ENCODE data around the gene TUBB3. TPM values are rescaled to one million over a fixed set of nuclear protein-coding genes. Genes with fewer than 3 reads are reported as not detected.
A peak's percentile ranks its signal among the peaks of the same experiment; 100 is the strongest.

The TUBB3 gene
- total RNA-seq, 1 donor from 2014 or later: 459 TPM

DNA sequence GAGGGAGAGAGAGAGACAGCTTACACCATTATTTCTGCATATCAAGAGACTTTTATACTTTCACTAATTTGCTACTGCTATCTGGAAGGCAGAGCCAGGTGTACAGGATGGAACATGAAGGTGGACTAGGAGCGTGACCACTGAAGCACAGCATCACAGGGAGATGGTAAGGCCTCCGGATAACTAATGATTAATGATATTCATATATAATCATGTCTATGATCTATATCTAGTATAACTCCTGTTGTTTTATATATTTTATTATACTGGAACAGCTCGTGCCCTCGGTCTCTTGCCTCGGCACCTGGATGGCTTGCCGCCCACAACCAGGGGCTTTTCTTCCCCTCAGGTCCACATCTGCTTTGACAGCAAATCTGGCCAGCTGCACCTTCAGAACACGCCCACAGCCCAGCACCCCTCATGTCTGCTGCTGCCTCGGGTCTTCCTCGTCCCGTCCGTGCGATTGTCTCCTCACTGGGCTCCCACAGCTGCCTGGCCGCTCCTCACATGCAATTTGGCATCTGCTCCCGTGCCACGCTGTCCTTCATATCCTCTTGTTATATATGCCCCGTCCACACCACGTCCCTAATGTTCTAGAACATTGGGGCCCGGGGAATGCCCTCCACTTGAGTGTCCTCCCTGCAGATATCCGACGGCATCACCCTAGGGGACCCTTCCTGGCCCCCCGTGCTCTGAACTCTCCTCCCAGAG lies 15.2 kb downstream of the TUBB3 start:
- peaks cover 2% of the 10 kb centered on the region for H3K4me1 Mint-ChIP-seq (ENCODE audit: low read depth, unreplicated experiment)
- Histone ChIP-seq H2AFZ (ENCODE audit: low read depth, low read length) (no peak overlapping the region), H3K4me3 (ENCODE audit: insufficient read depth, low read depth, low read length) (no peak overlapping the region), H4K20me1 (ENCODE audit: insufficient read depth, low read length) (peaks cover 40% of the 10 kb centered on the region), H3K36me3 (ENCODE audit: insufficient read depth, low read length) (peaks cover 15% of the 10 kb centered on the region), H3K9me3 (ENCODE audit: insufficient read depth, low read depth, low read length) (no peaks in the 10 kb centered on the region), H3K79me2 (ENCODE audit: insufficient read depth, low read length) (peaks cover 8% of the 10 kb centered on the region), H3K9ac (ENCODE audit: low read length) (no peak overlapping the region), H3K4me1 (ENCODE audit: insufficient read depth, low read length) (no peaks in the 10 kb centered on the region), H3K27ac (ENCODE audit: low read depth, low read length) (no peak overlapping the region), H3K27me3 (ENCODE audit: insufficient read depth, low read length) (no peaks in the 10 kb centered on the region), H3K4me2 (ENCODE audit: low read length) (no peak overlapping the region)
- peak overlapping the region; percentile 6 for H3K27ac Mint-ChIP-seq (ENCODE audit: unreplicated experiment)
- no peaks in the 10 kb centered on the region for H3K27me3 Mint-ChIP-seq (ENCODE audit: low read depth, unreplicated experiment)
- FAIRE-seq: no peak
- peaks cover 17% of the 10 kb centered on the region for H3K36me3 Mint-ChIP-seq (ENCODE audit: low read depth, unreplicated experiment)
- TF ChIP-seq, protein P1, sequence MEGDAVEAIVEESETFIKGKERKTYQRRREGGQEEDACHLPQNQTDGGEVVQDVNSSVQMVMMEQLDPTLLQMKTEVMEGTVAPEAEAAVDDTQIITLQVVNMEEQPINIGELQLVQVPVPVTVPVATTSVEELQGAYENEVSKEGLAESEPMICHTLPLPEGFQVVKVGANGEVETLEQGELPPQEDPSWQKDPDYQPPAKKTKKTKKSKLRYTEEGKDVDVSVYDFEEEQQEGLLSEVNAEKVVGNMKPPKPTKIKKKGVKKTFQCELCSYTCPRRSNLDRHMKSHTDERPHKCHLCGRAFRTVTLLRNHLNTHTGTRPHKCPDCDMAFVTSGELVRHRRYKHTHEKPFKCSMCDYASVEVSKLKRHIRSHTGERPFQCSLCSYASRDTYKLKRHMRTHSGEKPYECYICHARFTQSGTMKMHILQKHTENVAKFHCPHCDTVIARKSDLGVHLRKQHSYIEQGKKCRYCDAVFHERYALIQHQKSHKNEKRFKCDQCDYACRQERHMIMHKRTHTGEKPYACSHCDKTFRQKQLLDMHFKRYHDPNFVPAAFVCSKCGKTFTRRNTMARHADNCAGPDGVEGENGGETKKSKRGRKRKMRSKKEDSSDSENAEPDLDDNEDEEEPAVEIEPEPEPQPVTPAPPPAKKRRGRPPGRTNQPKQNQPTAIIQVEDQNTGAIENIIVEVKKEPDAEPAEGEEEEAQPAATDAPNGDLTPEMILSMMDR (IDR thresholded peaks at IDR 0.05; ENCODE audit: insufficient read depth, low read depth, low read length): no peak
- no peak for TF ChIP-seq EZH2 (IDR thresholded peaks at IDR 0.05; ENCODE audit: insufficient read depth, low read length)
- H3K4me3 Mint-ChIP-seq (ENCODE audit: unreplicated experiment): no peak overlapping the region
- no peak for DNase-seq (ENCODE audit: low read depth)
- no peaks in the 10 kb centered on the region for H3K9me3 Mint-ChIP-seq (ENCODE audit: unreplicated experiment)

DNA sequence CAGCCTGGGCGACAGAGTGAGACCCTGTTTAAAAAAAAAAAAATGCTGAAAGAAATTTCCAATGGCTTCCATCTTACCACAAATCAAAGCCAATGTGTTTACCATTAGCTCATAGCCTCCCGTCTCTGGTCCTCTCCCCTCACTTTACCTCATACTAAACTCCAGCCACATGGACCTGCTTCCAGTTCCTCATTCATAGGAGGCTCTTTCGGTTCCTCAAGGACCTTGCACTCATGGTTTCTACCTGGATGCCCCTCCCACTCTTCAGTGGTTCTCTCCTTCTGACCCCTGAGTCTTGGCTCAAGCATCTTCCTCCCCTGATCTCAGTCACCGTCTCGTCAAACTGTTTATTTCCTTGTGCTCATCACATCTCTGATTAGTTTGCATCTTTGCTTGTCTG lies 21.6 kb downstream of the TUBB3 start:
- Histone ChIP-seq H3K9ac (ENCODE audit: low read length) (no peak overlapping the region), H3K4me3 (ENCODE audit: insufficient read depth, low read depth, low read length) (no peak overlapping the region), H3K79me2 (ENCODE audit: insufficient read depth, low read length) (peaks cover 8% of the 10 kb centered on the region), H3K36me3 (ENCODE audit: insufficient read depth, low read length) (no peaks in the 10 kb centered on the region), H3K9me3 (ENCODE audit: insufficient read depth, low read depth, low read length) (no peaks in the 10 kb centered on the region), H2AFZ (ENCODE audit: low read depth, low read length) (no peak overlapping the region), H4K20me1 (ENCODE audit: insufficient read depth, low read length) (peaks cover 4% of the 10 kb centered on the region), H3K27ac (ENCODE audit: low read depth, low read length) (no peak overlapping the region), H3K4me2 (ENCODE audit: low read length) (no peak overlapping the region), H3K27me3 (ENCODE audit: insufficient read depth, low read length) (no peaks in the 10 kb centered on the region), H3K4me1 (ENCODE audit: insufficient read depth, low read length) (peaks cover 11% of the 10 kb centered on the region)
- H3K27me3 Mint-ChIP-seq (ENCODE audit: low read depth, unreplicated experiment): peaks cover 16% of the 10 kb centered on the region
- DNase-seq (ENCODE audit: low read depth) (no peak), FAIRE-seq (no peak)
- H3K4me1 Mint-ChIP-seq (ENCODE audit: low read depth, unreplicated experiment): no peaks in the 10 kb centered on the region
- H3K9me3 Mint-ChIP-seq (ENCODE audit: unreplicated experiment): no peaks in the 10 kb centered on the region
- no peak for TF ChIP-seq EZH2 (IDR thresholded peaks at IDR 0.05; ENCODE audit: insufficient read depth, low read length)
- TF ChIP-seq, protein P1 (IDR thresholded peaks at IDR 0.05; ENCODE audit: insufficient read depth, low read depth, low read length): no peak
- H3K4me3 Mint-ChIP-seq (ENCODE audit: unreplicated experiment): no peak overlapping the region
- H3K27ac Mint-ChIP-seq (ENCODE audit: unreplicated experiment): no peak overlapping the region
- H3K36me3 Mint-ChIP-seq (ENCODE audit: low read depth, unreplicated experiment): peaks cover 7% of the 10 kb centered on the region

DNA sequence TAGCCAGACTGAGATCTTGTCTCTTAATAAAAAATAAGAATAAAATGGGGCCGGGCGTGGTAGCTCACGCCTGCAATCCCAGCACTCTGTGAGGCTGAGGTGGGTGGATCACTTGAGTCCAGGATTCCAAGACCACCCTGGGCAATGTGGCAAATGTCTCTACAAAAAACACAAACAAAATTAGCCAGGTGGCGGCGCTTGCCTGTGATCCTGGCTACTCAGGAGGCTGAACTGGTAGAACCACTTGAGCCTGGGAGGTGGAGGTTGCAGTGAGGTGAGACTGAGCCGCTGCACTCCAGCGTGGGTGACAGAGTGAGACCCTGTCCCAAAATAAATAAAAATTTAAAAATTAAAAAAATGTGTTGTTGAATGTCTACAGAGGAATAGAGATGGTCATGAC lies 22.5 kb downstream of the TUBB3 start:
- Histone ChIP-seq H3K4me1 (ENCODE audit: insufficient read depth, low read length) (peaks cover 11% of the 10 kb centered on the region), H3K27me3 (ENCODE audit: insufficient read depth, low read length) (no peaks in the 10 kb centered on the region), H3K27ac (ENCODE audit: low read depth, low read length) (no peak overlapping the region), H2AFZ (ENCODE audit: low read depth, low read length) (no peak overlapping the region), H3K9ac (ENCODE audit: low read length) (no peak overlapping the region), H3K9me3 (ENCODE audit: insufficient read depth, low read depth, low read length) (no peaks in the 10 kb centered on the region), H3K4me2 (ENCODE audit: low read length) (no peak overlapping the region), H3K4me3 (ENCODE audit: insufficient read depth, low read depth, low read length) (no peak overlapping the region), H3K36me3 (ENCODE audit: insufficient read depth, low read length) (no peaks in the 10 kb centered on the region), H4K20me1 (ENCODE audit: insufficient read depth, low read length) (peaks cover 8% of the 10 kb centered on the region), H3K79me2 (ENCODE audit: insufficient read depth, low read length) (peaks cover 10% of the 10 kb centered on the region)
- DNase-seq (ENCODE audit: low read depth): no peak
- Mint-ChIP-seq H3K36me3 (ENCODE audit: low read depth, unreplicated experiment) (peaks cover 7% of the 10 kb centered on the region), H3K9me3 (ENCODE audit: unreplicated experiment) (no peaks in the 10 kb centered on the region), H3K4me3 (ENCODE audit: unreplicated experiment) (no peak overlapping the region), H3K27ac (ENCODE audit: unreplicated experiment) (no peak overlapping the region), H3K27me3 (ENCODE audit: low read depth, unreplicated experiment) (peaks cover 16% of the 10 kb centered on the region), H3K4me1 (ENCODE audit: low read depth, unreplicated experiment) (no peaks in the 10 kb centered on the region)
- TF ChIP-seq, protein P1 (IDR thresholded peaks at IDR 0.05; ENCODE audit: insufficient read depth, low read depth, low read length): no peak
- TF ChIP-seq EZH2 (IDR thresholded peaks at IDR 0.05; ENCODE audit: insufficient read depth, low read length): no peak
- no peak for FAIRE-seq
